ENCODE measurements around the gene SLC9A7.

SLC9A7 gene

GRCh38 chrX:46637938-46638337 is 121.0 kb downstream of the SLC9A7 start:
- H2AFZ ChIP-seq (ENCODE audit: low read depth), result no peak overlapping the region
- no peak for TF ChIP-seq CTCF (conservative IDR thresholded peaks at IDR 0.05; ENCODE audit: low read depth, low read length)
- no peaks in the 10 kb centered on the region for H3K4me1 ChIP-seq (ENCODE audit: low read depth, poor library complexity, severe bottlenecking)
- no peaks in the 10 kb centered on the region for H3K36me3 ChIP-seq (ENCODE audit: insufficient read depth)
- no peak overlapping the region for H3K4me2 ChIP-seq
- H3K9ac ChIP-seq, result no peak overlapping the region
- no peaks in the 10 kb centered on the region for H3K27me3 ChIP-seq (ENCODE audit: insufficient read depth, low read depth)
- no peaks in the 10 kb centered on the region for H4K20me1 ChIP-seq (ENCODE audit: insufficient read depth)
- H3K4me3 ChIP-seq (IDR thresholded peaks at IDR 0.05; ENCODE audit: insufficient read depth, low read depth, low read length), result no peak overlapping the region
- no peak overlapping the region for H3K27ac ChIP-seq
- no peaks in the 10 kb centered on the region for H3K79me2 ChIP-seq (ENCODE audit: insufficient read depth, low read depth)

GRCh38 chrX:46636223-46636622 is 122.7 kb downstream of the SLC9A7 start:
- Histone ChIP-seq H3K9ac (no peak overlapping the region), H2AFZ (ENCODE audit: low read depth) (no peak overlapping the region), H3K79me2 (ENCODE audit: insufficient read depth, low read depth) (no peaks in the 10 kb centered on the region), H3K4me3 (IDR thresholded peaks at IDR 0.05; ENCODE audit: insufficient read depth, low read depth, low read length) (no peak overlapping the region), H3K4me2 (no peak overlapping the region), H3K27me3 (ENCODE audit: insufficient read depth, low read depth) (no peaks in the 10 kb centered on the region), H4K20me1 (ENCODE audit: insufficient read depth) (no peaks in the 10 kb centered on the region), H3K27ac (no peak overlapping the region), H3K36me3 (ENCODE audit: insufficient read depth) (no peaks in the 10 kb centered on the region), H3K4me1 (ENCODE audit: low read depth, poor library complexity, severe bottlenecking) (no peaks in the 10 kb centered on the region)
- TF ChIP-seq CTCF (conservative IDR thresholded peaks at IDR 0.05; ENCODE audit: low read depth, low read length), result no peak

- TF ChIP-seq CTCF (conservative IDR thresholded peaks at IDR 0.05; ENCODE audit: low read depth, low read length), result no peak
- H3K27ac ChIP-seq, result no peak overlapping the region
- H3K4me3 ChIP-seq (IDR thresholded peaks at IDR 0.05; ENCODE audit: insufficient read depth, low read depth, low read length), result no peak overlapping the region
- H3K4me2 ChIP-seq, result no peak overlapping the region
- H2AFZ ChIP-seq (ENCODE audit: low read depth), result no peak overlapping the region
- no peaks in the 10 kb centered on the region for H3K79me2 ChIP-seq (ENCODE audit: insufficient read depth, low read depth)
- H3K4me1 ChIP-seq (ENCODE audit: low read depth, poor library complexity, severe bottlenecking), result peaks cover 5% of the 10 kb centered on the region
- H3K27me3 ChIP-seq (ENCODE audit: insufficient read depth, low read depth), result no peaks in the 10 kb centered on the region
- H3K9ac ChIP-seq, result no peak overlapping the region
- no peaks in the 10 kb centered on the region for H3K36me3 ChIP-seq (ENCODE audit: insufficient read depth)
- no peaks in the 10 kb centered on the region for H4K20me1 ChIP-seq (ENCODE audit: insufficient read depth)
These were observed 123.7 kb downstream of the SLC9A7 start for GRCh38 chrX:46635186-46635585.

GRCh38 chrX:46634577-46634976 is 124.3 kb downstream of the SLC9A7 start:
- no peaks in the 10 kb centered on the region for H3K79me2 ChIP-seq (ENCODE audit: insufficient read depth, low read depth)
- H3K4me3 ChIP-seq (IDR thresholded peaks at IDR 0.05; ENCODE audit: insufficient read depth, low read depth, low read length), result no peak overlapping the region
- no peaks in the 10 kb centered on the region for H4K20me1 ChIP-seq (ENCODE audit: insufficient read depth)
- H3K27ac ChIP-seq, result no peak overlapping the region
- no peak overlapping the region for H3K4me2 ChIP-seq
- TF ChIP-seq CTCF (conservative IDR thresholded peaks at IDR 0.05; ENCODE audit: low read depth, low read length), result no peak
- H2AFZ ChIP-seq (ENCODE audit: low read depth), result no peak overlapping the region
- H3K27me3 ChIP-seq (ENCODE audit: insufficient read depth, low read depth), result no peaks in the 10 kb centered on the region
- H3K9ac ChIP-seq, result no peak overlapping the region
- peaks cover 11% of the 10 kb centered on the region for H3K4me1 ChIP-seq (ENCODE audit: low read depth, poor library complexity, severe bottlenecking)
- H3K36me3 ChIP-seq (ENCODE audit: insufficient read depth), result no peaks in the 10 kb centered on the region

Data from KMS-11 (cell line).